K562 (cell line): Measurements from ENCODE around the gene RASGRP1. TPM values are rescaled to one million over a fixed set of nuclear protein-coding genes. Genes with fewer than 3 reads are reported as not detected.

ENCODE experiments used
- AFF1 ChIP-seq, 2 experiments: fragments of 450-650 bp; IDR thresholded peaks; 2 replicates each; pipeline ENCODE4 v1.6.1; 2018; ENCODE audit warnings: mild to moderate bottlenecking in 2 of 2, low read depth in 1 of 2; ENCODE audit not compliant: partially characterized antibody in 2 of 2
- ARNT ChIP-seq, 2 experiments: fragments of 450-650 bp; IDR thresholded peaks; 2 replicates each; pipeline ENCODE4 v1.6.1; 2016; ENCODE audit warnings: mild to moderate bottlenecking in 1 of 2
- FOXJ3 ChIP-seq: sonication (generic); formaldehyde crosslinking; IDR thresholded peaks from 2 replicates; pipeline ENCODE4 v1.4.0; 2020; ENCODE audit warnings: mild to moderate bottlenecking, missing genetic modification reagents
- HDAC6 ChIP-seq: IDR thresholded peaks from 2 replicates; pipeline ENCODE4 v1.6.1; 2012; ENCODE audit warnings: low read depth, mild to moderate bottlenecking, control low read depth, inconsistent platforms, low read length, moderate library complexity
- HLTF ChIP-seq: fragments of 450-650 bp; IDR thresholded peaks from 2 replicates; pipeline ENCODE4 v1.6.1; 2016
- JUNB ChIP-seq: fragments of 450-650 bp; formaldehyde crosslinking; conservative IDR thresholded peaks from 2 replicates; pipeline ENCODE4 v1.4.0; 2020; ENCODE audit warnings: mild to moderate bottlenecking
- MCM3 ChIP-seq: fragments of 450-650 bp; IDR thresholded peaks from 2 replicates; pipeline ENCODE4 v1.6.1; 2016
- MED1 ChIP-seq: sonication (generic); formaldehyde crosslinking; IDR thresholded peaks from 2 replicates; pipeline ENCODE4 v1.8.1; 2023; ENCODE audit warnings: missing genetic modification reagents, borderline replicate concordance
- MYC ChIP-seq, 2 experiments: fragments of 250-450 bp in 1 of 2; sonication (Bioruptor Pico) in 1 of 2; IDR thresholded peaks; 2 replicates each; pipeline versions ENCODE4 v1.5.1 to v1.6.1; 2012 to 2021; ENCODE audit warnings: low read depth in 2 of 2, borderline replicate concordance in 1 of 2, improper control_type of control experiment in 1 of 2, low read length in 1 of 2, mild to moderate bottlenecking in 1 of 2, moderate library complexity in 1 of 2
- NFIC ChIP-seq: fragments of 450-650 bp; IDR thresholded peaks from 2 replicates; pipeline ENCODE4 v1.6.1; 2017; ENCODE audit warnings: mild to moderate bottlenecking, inconsistent platforms
- PHF21A ChIP-seq: fragments of 450-650 bp; IDR thresholded peaks from 2 replicates; pipeline ENCODE4 v1.6.1; 2017; ENCODE audit warnings: low read depth, borderline replicate concordance
- SMARCA5 ChIP-seq: fragments of 450-650 bp; IDR thresholded peaks from 2 replicates; pipeline ENCODE4 v1.6.1; 2016
- SMARCE1 ChIP-seq: fragments of 450-650 bp; IDR thresholded peaks from 2 replicates; pipeline ENCODE4 v1.7.1; 2016; ENCODE audit warnings: mild to moderate bottlenecking
- SPI1 ChIP-seq: IDR thresholded peaks from 2 replicates; pipeline ENCODE4 v1.6.1; 2011; ENCODE audit warnings: low read depth, low read length, control low read depth, borderline replicate concordance
- TRIM25 ChIP-seq: fragments of 450-650 bp; IDR thresholded peaks from 2 replicates; pipeline ENCODE4 v1.7.0; 2016; ENCODE audit warnings: borderline replicate concordance
- USF1 ChIP-seq: sonication (generic); formaldehyde crosslinking; IDR thresholded peaks from 2 replicates; pipeline ENCODE4 v1.9.0; 2022; ENCODE audit warnings: mild to moderate bottlenecking, missing genetic modification reagents
- ZNF217 ChIP-seq: sonication (generic); formaldehyde crosslinking; IDR thresholded peaks from 2 replicates; pipeline ENCODE4 v1.8.0; 2022; ENCODE audit warnings: mild to moderate bottlenecking, missing genetic modification reagents
- polyA plus RNA-seq, 8 experiments: library from polyadenylated mRNA; depleted of rRNA in 4 of 8; stranded (reverse) in 5 of 8; unstranded in 3 of 8; fragments of >200 nt; fragmentation: Nextera tagmentation in 2 of 8; fragmentation: Illumina TruSeq in 1 of 8; extraction: Ambion mirVana in 2 of 8; extraction: Trizol in 1 of 8; gene quantifications; 2 replicates each; pipeline versions ENCODE4 v1.2.1 to v1.2.3, GENCODE V29; 2011 to 2014; ENCODE audit warnings: inconsistent platforms in 1 of 8, missing spikeins in 1 of 8
- total RNA-seq, 7 experiments: library from RNA; depleted of rRNA in 6 of 7; stranded (reverse); fragments of >200 nt in 6 of 7; fragmentation: Illumina TruSeq in 2 of 7; extraction: Trizol in 2 of 7; gene quantifications; 2 replicates each; pipeline versions ENCODE4 v1.2.1 to v1.2.3, GENCODE V29; 2011 to 2021; ENCODE audit warnings: low replicate concordance in 1 of 7
- TF ChIP-seq, protein P1 (sequence below): fragments of 250-450 bp; sonication (Bioruptor Pico); IDR thresholded peaks from 2 replicates; pipeline ENCODE4 v1.4.0; 2020; ENCODE audit warnings: mild to moderate bottlenecking, moderate library complexity

Gene RASGRP1
- total and polyA plus RNA-seq, 9 of the 15 experiments (the other 6 are each of a cell fraction or from before 2014, with no cell fraction given), result 0.14 to 0.72 (median 0.31) TPM

DNA sequence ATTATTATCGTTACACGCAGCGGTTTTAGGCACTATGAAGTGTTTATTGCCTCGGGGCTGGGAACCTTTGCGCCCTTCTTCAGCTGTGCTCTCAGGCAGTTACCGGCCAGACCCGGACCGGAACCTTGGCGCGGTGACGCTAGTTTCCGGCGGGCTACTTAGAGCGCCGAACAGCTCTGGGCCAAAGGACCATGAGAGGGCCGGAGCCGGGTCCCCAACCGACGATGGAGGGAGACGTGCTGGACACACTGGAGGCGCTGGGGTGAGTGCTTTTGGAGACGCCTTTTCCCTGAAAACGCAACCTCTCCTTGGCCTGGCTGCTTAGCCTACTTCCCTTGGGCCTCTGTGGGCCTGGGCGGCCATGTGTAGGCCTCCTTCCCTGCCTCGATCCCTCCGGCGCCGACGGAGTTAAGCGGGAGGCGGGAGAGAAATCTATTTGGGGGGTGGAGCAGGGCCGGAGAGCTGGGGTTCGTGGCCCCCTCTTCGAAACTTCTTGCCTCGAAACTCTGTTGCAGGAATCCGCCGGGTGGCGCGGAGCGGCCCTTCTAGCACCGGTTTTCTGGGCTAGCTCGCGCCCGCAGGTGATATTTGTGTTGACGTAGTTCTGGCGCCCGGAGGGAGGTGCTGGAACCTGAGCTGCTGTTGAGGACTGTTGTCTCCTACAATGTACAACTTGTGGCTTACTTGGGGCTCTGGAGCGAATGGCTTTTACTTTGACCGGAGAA is 110.5 kb downstream of the RASGRP1 start, which contains the start of gene FAM98B (continued):
- TF ChIP-seq AFF1 (IDR thresholded peaks at IDR 0.05; ENCODE audit: low read depth in 1 of 2, partially characterized antibody in 2 of 2) (peak in 1 of 2 experiments; percentile 50), MCM3 (no peak), SMARCE1 (no peak), HLTF (no peak), NFIC (peak; percentile 65), SPI1 (no peak), TRIM25 (no peak), ARNT (IDR thresholded peaks at IDR 0.05) (peak; percentile 18 to 61; a peak in 1 of 4 replicates), JUNB (CRISPR knock-in tag) (peak; percentile 51; the same call in 1 of the 2 replicates), FOXJ3 (CRISPR knock-in tag) (no peak), ZNF217 (CRISPR knock-in tag) (no peak), MED1 (CRISPR knock-in tag) (no peak), MYC (IDR thresholded peaks at IDR 0.05; ENCODE audit: low read depth, low read length) (peak; percentile 76), MYC (CRISPR knock-in tag; IDR thresholded peaks at IDR 0.05; ENCODE audit: borderline replicate concordance, low read depth) (peak; percentile 85; the same call in 1 of the 2 replicates), USF1 (CRISPR knock-in tag) (no peak), HDAC6 (no peak), SMARCA5 (no peak), PHF21A (peak; percentile 51; the same call in 1 of the 2 replicates)
- TF ChIP-seq, protein P1, sequence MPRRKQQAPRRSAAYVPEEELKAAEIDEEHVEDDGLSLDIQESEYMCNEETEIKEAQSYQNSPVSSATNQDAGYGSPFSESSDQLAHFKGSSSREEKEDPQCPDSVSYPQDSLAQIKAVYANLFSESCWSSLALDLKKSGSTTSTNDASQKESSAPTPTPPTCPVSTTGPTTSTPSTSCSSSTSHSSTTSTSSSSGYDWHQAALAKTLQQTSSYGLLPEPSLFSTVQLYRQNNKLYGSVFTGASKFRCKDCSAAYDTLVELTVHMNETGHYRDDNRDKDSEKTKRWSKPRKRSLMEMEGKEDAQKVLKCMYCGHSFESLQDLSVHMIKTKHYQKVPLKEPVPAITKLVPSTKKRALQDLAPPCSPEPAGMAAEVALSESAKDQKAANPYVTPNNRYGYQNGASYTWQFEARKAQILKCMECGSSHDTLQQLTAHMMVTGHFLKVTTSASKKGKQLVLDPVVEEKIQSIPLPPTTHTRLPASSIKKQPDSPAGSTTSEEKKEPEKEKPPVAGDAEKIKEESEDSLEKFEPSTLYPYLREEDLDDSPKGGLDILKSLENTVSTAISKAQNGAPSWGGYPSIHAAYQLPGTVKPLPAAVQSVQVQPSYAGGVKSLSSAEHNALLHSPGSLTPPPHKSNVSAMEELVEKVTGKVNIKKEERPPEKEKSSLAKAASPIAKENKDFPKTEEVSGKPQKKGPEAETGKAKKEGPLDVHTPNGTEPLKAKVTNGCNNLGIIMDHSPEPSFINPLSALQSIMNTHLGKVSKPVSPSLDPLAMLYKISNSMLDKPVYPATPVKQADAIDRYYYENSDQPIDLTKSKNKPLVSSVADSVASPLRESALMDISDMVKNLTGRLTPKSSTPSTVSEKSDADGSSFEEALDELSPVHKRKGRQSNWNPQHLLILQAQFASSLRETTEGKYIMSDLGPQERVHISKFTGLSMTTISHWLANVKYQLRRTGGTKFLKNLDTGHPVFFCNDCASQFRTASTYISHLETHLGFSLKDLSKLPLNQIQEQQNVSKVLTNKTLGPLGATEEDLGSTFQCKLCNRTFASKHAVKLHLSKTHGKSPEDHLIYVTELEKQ (CRISPR knock-in tag), result no peak
